NK-92 (cell line): ENCODE results near the gene SDK1.
"Not testable (repeated sequence)": the region's sequence is repeated elsewhere in the genome, so short reads cannot be mapped to it uniquely, and the experiment has no call there.

Experiments used
- DNase-seq: peaks from one replicate; lab custom pipeline; 2025; ENCODE audit not compliant: unreplicated experiment; lab: John Stamatoyannopoulos, UW

SDK1 gene

GRCh38 chr7:3949242-3949640 is 648.2 kb downstream of the SDK1 start:
- no peak for DNase-seq

GRCh38 chr7:3950249-3950648 is 649.2 kb downstream of the SDK1 start:
- no peak for DNase-seq

DNA sequence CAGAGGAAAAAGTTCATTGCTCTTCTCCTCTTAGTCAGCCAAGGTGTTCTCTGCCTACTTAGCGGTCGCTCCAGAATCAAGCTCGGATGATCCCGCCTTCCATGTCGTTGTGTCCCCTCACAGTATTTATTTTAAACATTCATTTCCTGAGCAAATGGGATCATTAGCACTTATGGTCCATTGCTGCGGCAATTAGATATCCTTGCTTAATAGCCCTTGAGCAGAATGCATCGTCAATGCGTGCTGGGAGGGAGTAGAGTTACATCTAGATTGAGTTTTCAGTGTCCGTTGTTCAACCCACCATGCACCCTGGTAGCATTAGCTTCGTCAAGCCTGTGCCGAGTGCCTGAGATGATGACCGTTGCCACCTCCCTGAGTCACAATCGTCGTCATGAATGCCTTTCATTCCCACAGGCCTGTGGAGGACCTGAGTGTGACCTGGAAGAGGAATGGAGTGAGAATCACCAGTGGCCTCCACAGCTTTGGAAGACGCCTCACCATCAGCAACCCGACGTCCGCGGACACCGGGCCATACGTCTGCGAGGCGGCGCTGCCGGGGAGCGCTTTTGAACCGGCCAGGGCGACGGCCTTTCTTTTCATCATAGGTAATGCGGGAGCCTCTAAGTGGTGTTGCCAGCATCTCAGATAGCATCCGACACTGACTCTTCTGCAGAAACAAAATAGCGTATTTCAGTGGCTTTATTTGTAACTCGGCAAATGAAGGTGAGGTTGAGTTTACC is 650.4 kb downstream of the SDK1 start:
- DNase-seq, result no peak

DNA sequence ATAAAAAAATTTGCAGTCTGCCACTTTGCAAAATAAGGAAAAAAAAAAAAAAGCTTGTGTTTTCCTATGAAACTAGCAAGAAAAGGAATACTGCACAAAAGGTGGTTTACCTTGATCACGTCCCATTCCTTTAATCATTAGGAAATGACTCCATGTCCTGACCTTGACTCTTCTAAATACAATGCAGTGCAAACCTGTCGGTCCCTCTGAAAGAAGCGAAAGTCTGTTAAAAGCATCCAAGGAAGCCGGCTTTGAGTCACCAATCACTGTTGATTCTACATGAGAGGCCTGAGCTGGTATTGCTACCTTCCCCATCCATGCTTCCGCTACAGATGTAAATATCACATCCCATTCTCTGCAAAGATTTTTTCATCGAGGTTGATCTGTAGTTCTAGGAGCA is 652.1 kb downstream of the SDK1 start:
- DNase-seq, result no peak

- no peak for DNase-seq
Observed at GRCh38 chr7:3953946-3954345, 652.9 kb downstream of the SDK1 start.

- no peak for DNase-seq
Observed at GRCh38 chr7:3955026-3955425, 654.0 kb downstream of the SDK1 start.

- DNase-seq, result no peak
Observed at GRCh38 chr7:3955751-3956696, 655.0 kb downstream of the SDK1 start.

- DNase-seq, result no peak
Observed at GRCh38 chr7:3956949-3957348, 655.9 kb downstream of the SDK1 start.

DNA sequence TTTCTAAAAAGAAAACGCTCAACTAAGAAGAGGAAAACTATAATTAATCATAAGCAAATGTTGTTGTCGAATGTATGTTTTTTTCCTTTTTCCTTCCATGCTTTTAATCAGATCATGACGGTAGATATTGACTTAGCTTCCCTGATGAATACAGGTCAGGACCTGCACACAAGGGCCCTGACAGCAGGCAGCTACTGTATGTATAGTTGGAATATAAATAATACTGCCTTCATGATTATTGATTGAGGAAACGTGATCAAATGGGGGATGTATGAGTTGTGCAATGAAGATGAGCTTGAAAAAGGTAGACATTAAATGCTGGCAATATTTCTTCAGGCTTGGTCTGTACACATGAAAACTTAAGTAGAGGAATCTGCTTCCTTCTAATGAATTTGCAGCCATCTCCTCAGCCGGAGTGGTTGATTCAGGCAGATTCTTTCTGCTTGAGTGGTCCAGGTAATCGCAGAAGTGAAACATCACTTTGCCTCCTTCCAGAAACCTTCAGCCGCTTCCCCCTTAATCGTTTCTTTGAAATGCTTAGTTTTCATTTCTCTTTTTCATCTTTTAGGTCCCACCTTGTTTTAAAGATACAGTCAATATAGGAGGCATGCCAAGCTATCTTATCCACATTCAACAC is 656.5 kb downstream of the SDK1 start:
- no peak for DNase-seq

GRCh38 chr7:3958109-3958483 is 657.0 kb downstream of the SDK1 start:
- DNase-seq, result no peak

- DNase-seq, result no peak
Observed at GRCh38 chr7:3959364-3959763, 658.3 kb downstream of the SDK1 start.

- DNase-seq, result no peak
Observed at GRCh38 chr7:3960050-3960763, 659.2 kb downstream of the SDK1 start.

DNA sequence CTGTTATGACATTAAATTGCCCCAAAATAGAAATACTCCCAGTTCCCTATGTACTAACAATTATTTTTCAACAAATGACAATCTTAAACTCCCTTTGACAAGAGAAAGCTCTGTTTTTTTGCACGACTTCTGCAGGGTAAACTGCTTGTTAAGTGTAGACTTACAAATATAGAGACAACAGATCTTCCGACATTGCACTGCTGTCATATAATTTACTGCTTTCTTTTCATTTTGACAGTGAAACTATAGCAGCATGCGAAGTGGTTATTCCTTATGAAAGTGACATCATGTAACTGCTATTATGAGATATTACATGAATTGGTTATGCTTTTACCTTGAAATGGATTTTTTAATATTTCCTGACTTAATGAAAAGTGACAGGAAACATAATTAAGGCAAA is 659.9 kb downstream of the SDK1 start:
- DNase-seq, result no peak

DNA sequence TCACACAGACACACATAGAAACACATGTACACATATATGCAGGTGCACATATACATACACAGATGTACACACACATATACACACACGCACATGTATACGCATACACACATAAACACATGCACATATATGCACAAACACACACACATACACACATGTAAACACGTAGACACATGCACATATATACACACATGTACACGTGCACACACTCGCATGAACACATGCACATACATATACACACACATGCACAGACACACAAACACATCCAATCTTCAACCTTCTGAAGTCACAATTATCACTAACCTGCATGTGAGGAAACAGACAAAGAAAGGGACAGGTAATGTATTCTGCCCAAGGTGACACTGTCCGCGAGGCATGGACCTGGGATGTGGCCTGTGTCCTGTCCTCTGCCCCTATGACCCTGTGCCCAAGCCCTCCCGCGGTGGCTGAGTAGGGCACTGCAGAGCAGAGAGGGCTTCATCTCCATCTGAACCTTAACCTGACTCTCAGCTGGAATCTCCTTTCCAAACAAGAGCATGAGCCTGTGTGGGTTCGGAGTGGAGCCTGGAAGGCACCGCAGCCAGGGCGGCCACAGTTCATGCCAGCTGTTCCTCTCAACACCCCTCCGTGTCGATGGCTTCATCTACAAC is 660.9 kb downstream of the SDK1 start:
- no peak for DNase-seq

GRCh38 chr7:3963768-3964167 is 662.7 kb downstream of the SDK1 start:
- not testable (repeated sequence) for DNase-seq

DNA sequence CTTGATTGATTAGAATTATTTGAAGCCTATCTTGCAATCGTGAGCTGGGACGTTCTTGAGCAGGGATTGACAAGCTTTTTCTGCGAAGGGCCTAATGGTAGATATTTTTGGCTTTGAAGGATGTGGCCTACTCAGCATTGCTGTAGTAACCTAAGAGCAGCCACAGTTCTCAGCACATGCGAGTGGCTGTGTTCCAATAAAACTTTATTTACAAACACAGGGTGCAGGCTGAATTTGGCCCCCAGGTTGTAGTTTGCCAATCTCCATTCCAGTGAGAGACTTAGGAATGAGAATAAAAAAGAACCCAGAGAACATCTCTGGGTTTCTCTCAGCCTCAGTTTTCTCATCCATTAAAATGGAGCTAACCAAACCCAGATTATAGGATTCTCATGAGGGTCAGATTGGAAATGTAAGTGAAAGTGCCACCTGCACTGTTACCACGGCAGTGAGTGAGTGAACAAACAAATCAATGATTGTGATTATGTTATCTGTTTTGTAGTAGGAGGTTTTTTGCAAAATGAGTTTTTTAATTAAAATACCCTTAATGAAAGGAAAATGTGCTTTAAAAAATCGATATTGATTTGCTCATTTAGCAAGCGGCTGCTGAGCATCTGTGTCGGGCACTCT is 664.0 kb downstream of the SDK1 start:
- DNase-seq, result no peak

DNA sequence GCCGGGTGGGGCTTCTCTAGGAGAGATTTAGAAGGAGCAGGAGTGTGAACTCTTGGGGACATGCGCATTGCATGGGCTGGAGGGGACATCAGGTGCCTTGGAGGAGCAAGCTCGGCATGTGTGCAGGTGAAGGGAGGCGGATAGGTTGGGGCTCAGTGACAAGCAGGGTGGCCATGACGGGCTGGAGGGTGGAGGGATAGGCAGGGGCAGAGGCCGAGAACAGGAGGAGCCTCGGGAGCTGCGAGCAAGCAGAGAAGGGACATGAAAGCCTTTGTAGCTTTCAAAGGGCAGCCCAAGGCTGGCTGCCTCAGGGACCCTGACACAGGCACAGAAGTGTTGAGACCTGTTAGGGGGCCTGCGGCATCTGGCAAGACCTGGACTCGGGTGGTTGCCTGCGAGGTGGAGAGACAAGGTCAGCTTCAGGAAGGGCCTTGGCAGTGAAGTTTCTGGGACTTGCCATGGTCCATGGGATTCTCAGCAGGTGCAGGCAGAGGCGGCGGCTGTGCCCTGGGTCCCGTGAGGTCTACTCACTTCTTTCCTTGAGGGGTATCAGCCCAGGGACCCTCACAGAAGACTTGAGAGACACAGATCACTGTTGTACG is 664.8 kb downstream of the SDK1 start:
- no peak for DNase-seq

DNA sequence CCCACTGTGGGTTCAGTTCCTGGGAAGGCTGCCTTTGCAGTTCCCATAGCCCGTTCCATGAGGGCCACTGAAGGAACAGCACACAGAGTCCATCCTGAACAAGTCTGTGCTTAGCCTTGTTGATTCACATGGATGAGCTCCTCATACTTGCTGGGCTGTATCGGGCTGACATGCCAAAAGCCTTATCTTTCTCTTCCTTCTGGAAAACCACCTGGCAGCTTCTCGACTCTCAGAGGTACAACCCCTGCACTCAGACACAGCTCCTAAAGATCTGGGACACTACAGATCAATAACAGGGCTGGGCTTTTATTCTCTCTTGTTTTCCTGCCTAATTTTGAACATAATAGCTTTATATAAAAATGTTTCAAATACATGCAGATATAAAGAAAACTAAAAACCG is 667.2 kb downstream of the SDK1 start:
- DNase-seq, result no peak

DNA sequence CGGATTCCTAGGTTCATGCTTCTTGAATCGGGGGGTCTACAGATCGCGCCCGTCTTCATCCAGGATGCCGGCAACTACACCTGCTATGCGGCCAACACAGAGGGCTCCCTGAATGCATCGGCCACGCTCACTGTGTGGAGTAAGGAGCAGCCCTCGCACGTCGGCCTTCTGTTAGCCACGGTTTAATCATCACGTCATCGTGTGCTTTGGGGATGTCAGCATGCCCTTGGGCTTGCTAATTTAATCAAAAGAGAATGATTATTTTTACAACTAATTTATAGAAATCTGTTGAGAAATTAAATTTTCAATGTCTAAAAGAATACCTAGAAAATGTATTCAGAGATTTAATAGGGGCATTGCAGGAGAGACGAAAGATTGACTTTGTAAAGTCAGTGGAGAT is 668.2 kb downstream of the SDK1 start:
- DNase-seq, result no peak

DNA sequence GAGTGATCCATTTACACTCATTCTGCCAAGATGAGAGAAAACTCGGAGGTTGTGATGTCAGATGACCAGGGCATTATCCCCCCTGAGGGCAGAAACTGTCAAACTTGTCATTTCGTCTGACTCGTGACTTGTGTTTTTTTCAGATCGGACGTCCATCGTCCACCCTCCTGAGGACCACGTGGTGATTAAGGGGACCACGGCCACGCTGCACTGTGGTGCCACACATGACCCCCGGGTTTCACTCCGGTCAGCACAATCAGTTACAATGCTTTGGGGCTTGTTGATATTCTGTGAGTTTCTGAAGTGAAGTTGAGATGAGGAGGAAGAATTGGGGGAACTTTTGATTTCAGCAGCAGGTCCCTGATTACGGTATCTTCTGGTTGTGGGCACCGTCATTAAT is 670.3 kb downstream of the SDK1 start:
- DNase-seq, result no peak
